NCI-H2227 (cell line): ENCODE results near the gene EIF1AX.
"Not testable (repeated sequence)": the region's sequence is repeated elsewhere in the genome, so short reads cannot be mapped to it uniquely, and the experiment has no call there.

ENCODE experiments used
- DNase-seq: peaks from one replicate; lab custom pipeline; 2025; ENCODE audit not compliant: unreplicated experiment; lab: John Stamatoyannopoulos, UW

Gene EIF1AX

DNA sequence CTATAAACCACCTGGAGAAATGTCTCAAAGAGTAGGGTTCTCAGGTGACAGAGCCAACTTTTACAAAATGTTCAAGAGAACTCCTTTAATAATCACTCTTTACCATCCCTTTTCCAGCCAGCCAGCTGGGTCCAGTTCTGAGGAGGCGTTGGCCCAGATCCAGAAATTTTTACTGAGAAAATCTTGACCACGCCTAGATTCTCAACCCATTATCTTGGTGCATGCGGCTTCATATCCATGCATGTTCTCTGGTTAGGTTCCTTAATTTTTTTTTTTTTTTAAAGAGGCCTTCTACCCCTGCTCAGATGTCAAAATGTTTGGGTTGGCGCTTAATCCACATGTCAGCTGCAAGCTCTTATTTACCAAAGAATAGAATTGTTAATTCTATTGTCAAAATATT, 13.0 kb downstream of the EIF1AX start:
- DNase-seq: peak; percentile 25

DNA sequence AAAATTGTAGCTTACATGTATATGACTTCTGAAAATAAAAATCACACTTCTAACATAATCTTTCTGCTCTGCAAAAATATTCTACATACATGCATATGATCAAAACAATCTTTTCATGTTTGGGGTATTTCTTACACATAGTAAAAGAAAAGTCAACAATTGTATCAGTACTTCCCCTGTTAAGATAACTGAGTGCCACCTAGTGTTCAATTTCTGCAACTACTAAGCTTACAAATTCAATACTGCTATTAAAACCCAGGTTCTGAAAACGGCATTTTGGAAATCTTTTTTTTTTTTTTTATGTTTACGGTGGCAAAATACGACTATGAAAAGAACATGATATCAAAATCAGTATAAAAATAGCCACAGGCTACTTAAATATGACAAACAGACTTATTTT, 14.2 kb downstream of the EIF1AX start:
- not testable (repeated sequence) for DNase-seq

DNA sequence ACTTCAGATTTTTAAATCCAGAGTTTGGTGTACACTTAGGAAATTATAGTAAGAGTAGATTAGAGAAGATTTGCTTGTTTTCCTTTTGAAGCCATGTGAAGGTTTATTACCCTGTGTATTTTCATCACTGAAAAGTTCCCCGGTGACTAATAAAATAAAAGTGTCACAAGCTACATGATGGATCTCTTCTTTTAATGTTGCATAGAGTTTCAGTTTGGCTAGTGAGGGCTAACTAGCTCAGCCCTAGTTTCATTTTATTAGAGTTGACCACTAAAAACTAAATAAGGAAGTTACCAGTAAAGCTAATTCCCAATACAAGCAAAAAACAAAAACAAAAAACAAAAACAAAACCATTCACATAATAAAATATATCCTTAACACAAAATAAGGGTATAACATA, 14.8 kb downstream of the EIF1AX start:
- DNase-seq: not testable (repeated sequence)

DNA sequence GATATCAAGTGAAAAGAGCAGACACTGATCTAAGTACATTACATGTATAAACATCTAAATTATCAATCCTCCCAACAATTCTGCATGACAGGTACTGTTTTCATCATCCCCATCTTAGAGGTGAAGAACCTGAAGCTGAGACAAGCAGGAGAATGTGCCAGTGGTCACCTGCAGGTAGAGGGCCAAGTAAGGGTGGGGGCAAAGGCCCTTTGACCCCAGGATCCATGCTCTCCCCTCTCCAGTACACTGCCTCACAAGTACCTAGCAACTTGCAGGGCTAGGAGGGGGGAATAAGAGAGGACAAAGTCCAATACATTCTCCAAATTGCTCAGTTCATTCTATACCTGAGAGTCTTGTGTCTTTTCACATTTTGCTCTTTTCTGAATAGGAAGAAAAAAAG, 16.7 kb downstream of the EIF1AX start:
- no peak for DNase-seq

DNA sequence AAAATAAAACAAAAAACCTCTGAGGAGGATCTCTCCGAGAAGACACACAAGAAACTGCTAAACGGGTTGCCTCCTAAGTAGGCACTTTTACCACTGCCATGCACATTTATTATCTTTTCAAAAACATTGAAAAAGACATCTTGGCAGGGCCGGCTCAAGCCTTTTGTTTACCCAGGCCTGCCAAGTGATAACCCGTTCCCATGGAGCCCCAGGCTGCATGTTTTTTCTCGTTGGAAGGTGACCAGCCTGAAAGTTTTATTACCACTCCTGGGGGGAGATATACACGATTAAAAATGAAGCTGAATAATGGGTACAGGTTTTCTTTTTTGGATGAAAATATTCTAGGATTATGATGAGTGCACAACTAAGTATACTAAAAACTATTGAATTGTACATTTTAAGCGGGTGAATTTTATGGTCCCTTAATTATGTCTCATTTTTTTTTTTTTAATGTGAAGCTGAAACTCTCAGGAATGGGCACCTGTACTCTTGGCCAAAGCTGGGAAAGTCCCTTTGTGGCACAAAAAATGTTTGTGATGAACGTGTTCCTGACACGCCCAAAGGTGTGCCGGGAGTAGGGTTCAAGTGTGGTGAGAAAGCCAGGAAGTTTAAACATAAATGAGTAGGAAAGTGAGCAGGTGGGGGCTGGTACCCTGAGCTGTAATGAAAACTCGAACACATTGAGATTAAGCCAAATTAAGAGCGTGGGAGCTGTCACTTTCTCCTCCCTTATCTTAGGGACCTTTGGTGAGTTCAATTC, 23.4 kb downstream of the EIF1AX start:
- DNase-seq: no peak

DNA sequence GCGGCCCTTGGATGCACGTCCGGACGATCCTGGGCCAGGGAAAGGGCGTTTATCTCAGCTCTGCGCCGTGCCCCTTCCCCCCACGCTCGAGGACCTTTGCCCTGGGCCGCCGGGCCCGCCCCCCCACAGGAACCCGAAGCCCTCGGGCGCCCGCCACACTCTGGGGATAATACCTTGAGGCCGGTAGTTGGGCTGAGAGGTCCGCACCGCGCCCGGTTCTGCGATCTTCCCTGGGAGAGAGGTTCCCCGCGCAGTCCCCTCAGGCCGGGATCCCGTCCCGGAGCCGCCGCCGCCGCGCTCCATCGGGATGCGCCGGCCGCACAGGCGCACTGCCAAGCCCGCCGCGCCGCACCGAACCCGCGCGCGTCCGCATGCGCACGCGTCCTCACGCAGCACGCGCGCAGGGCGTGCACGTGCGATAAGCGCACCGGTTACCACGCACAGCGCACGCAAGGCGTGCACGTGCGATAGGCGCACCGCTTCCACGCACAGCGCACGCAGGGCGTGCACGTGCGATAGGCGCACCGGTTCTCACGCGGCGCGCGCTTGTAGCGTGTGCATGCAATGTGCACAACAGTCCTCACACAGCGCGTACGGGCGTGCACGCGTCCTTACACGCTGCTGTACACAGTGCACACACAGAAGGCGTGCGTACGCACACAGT, 24.9 kb downstream of the EIF1AX start, which contains the start of gene MAP7D2:
Gene MAP7D2, minus strand, starts transcription at position 331 of the 664 bp plus-strand sequence. Its CDS starts 28 bp downstream, at position 303.
- DNase-seq: peak; percentile 84

DNA sequence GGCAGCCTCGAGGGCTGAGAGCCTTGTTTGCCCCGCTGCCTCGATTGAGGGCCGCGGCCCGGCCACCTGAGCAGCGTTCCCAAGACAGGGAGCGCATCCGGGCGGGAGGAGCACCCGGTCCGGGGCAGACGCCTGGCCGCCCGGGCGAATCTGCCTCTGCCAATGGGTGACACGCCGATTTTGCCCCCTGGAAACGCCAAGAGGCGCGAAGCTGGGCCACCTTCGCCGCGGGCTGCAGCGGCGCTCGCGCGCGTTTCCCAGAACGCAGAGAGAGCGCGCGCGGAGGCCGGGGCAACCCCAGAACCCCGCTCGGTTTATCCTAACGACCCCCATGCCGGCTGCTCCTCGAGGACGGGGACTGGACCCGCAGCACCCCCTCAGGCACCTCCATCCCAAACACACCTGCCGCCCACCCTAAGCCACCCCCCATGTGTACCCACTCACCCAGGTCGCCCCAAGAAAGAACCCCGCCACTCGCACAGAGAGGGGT, 25.5 kb downstream of the EIF1AX start:
- DNase-seq: peak; percentile 66

DNA sequence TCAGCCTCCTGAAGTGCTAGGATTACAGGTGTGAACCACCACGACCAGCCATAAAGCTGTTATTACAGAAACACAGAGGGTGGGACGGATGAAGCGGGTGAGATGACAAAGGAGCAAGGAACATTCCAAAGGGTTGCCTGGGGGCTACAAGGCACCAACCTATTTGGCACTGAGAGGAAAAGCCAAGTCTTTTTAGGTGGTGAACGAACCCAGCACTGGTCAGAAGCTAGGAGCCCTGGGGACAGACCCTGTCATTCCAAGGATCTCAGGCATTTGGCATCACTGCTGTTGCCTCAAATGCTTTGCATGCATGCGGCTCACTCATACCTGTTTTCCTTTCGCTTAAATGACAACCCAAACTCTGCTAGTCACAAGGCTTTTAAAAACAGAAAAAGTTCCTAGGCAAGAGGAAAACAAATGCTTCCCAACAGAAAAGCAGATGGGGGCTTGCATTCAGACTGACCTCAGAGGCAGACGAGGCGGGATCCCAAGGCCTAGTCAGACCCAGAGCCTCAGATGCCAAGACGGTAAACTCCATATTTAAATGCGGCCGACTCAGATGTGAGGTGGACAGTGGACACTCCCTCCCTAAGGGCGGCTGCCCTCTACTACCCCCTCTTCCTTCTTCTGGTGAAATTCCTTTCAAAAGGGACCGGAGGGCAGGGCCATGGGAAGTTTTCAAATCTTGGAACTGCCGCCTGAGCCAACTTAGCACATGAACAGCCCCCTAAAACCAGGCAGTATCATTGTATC, 29.4 kb downstream of the EIF1AX start:
- no peak for DNase-seq

DNA sequence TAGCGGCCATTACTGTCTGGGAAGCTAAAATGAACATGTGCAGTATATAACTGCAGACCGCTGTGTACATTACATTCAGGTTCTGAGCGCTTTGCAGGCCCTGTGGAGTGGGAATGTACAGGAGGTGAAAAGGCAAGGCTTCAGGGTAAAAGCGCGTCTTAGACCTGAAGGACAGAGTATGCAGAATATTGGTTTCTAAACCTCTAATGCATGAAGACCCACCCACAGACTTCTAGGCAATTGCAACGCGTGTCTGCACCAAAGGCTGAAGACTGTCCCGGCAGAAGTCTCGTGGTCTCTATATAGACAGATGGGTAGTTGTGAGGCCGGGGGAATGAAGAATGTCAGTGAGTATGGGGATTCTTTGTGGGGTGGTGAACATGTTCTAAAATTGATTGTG, 30.4 kb downstream of the EIF1AX start:
- no peak for DNase-seq

DNA sequence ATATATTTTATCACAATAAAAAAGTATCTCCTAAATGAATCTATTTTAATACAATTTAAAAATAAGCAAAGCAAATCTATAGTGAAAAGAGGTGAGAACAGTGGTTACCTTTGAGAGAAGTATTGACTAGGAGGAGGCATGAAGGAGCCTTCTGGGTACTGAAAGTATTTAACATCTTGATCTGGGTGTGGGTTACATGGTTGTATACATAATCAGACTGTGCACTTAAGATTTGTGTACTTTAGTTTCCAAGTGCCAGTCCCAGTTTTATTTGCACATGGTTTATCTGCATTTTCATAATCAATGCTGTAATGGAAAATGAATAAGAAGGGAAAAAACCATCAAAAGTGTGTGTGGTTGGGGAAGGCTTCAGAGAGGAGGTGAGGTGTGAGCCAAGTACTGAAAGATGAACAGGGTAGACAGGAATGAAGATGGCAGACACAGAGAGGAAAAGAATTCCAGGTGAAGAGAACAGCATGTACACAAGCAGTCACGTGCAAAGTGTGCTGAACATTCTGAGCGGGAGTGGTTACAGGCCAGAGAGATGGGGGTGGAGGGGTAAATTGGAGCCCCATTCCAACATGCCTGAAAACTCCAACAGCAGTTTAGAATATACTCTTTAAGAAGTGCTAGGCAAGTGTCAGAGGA, 39.6 kb downstream of the EIF1AX start:
- no peak for DNase-seq

DNA sequence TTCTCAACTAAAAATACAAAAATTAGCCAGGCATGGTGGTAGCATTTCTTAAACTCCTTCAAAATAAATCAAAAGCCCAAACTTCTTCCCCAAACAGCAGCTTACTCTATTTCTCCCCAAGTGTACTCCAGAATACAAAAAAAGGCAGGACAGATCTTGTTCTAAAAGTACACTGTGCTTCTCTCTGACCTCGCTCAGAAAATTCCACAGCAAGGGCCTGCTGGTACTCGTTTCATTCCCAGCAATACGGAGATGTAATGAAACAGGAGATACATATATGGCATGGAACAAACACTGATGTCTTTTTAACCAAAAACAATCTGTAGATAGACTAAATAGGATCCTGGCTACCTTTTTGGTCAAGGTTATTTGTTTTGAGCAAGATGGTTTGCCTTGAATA, 50.1 kb downstream of the EIF1AX start:
- no peak for DNase-seq

DNA sequence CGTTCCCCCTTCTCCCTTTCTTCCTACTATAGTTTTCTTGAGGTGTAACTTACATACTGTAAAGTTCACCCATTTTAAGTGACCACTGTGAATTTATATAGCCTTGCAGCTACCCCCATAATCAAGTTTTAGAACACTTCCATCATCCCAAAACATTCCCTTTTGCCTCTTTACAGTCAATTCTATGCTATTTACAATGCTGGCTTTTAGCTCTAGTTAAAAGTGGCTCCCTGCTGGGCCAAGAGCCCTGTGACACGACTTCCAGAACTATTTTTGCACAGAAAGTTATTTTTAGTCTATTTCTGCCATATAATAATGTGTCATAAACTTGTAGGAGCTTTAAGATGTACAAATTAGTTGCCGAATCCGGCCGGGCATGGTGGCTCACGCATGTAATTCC, 51.8 kb downstream of the EIF1AX start:
- no peak for DNase-seq

DNA sequence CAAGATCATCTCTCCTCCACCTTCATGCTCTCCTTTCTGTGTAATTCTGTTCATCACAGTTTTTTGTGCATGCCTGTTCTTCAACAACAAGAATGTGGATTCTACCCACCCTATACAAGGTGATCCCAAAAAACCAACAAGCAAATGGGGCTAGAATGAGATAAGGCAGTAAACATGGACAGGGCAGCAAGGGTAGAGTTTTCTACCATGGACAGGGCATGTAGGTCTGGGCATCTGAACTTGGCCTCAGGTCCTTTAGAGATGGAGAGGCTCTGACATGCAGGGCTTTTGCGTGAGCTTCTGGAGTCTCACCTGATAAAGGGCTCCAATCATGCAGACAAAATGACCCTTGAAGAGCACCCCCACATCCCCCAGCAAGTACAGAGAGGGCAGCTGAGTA, 61.4 kb downstream of the EIF1AX start:
- DNase-seq: no peak
